DND-41 (cell line): ENCODE measurements around the gene C3orf85.
"Not testable (repeated sequence)": the region's sequence is repeated elsewhere in the genome, so short reads cannot be mapped to it uniquely, and the experiment has no call there.

Experiments used
- EZH2 ChIP-seq: IDR thresholded peaks from 3 replicates; pipeline ENCODE4 v1.6.1; 2012; ENCODE audit warnings: borderline replicate concordance, low read depth, mild to moderate bottlenecking, moderate library complexity, low read length, inconsistent platforms; ENCODE audit not compliant: severe bottlenecking
- TF ChIP-seq, protein P1 (sequence below): IDR thresholded peaks from 2 replicates; pipeline ENCODE4 v1.5.1; 2012; ENCODE audit warnings: borderline replicate concordance, low read length, moderate library complexity, mild to moderate bottlenecking; ENCODE audit not compliant: poor library complexity, severe bottlenecking; ENCODE audit errors: extremely low read depth

GRCh38 chr3:109133474-109133816 lies 3.1 kb upstream of the C3orf85 start:
- TF ChIP-seq, protein P1, sequence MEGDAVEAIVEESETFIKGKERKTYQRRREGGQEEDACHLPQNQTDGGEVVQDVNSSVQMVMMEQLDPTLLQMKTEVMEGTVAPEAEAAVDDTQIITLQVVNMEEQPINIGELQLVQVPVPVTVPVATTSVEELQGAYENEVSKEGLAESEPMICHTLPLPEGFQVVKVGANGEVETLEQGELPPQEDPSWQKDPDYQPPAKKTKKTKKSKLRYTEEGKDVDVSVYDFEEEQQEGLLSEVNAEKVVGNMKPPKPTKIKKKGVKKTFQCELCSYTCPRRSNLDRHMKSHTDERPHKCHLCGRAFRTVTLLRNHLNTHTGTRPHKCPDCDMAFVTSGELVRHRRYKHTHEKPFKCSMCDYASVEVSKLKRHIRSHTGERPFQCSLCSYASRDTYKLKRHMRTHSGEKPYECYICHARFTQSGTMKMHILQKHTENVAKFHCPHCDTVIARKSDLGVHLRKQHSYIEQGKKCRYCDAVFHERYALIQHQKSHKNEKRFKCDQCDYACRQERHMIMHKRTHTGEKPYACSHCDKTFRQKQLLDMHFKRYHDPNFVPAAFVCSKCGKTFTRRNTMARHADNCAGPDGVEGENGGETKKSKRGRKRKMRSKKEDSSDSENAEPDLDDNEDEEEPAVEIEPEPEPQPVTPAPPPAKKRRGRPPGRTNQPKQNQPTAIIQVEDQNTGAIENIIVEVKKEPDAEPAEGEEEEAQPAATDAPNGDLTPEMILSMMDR, result not testable (repeated sequence)
- not testable (repeated sequence) for TF ChIP-seq EZH2
